ENCODE data around the gene TSNAXIP1. TPM values are rescaled to one million over a fixed set of nuclear protein-coding genes. Genes with fewer than 3 reads are reported as not detected.

TSNAXIP1 gene
- total and polyA plus RNA-seq, 2 experiments from 2014 or later: 0.97 to 2.4 TPM

DNA sequence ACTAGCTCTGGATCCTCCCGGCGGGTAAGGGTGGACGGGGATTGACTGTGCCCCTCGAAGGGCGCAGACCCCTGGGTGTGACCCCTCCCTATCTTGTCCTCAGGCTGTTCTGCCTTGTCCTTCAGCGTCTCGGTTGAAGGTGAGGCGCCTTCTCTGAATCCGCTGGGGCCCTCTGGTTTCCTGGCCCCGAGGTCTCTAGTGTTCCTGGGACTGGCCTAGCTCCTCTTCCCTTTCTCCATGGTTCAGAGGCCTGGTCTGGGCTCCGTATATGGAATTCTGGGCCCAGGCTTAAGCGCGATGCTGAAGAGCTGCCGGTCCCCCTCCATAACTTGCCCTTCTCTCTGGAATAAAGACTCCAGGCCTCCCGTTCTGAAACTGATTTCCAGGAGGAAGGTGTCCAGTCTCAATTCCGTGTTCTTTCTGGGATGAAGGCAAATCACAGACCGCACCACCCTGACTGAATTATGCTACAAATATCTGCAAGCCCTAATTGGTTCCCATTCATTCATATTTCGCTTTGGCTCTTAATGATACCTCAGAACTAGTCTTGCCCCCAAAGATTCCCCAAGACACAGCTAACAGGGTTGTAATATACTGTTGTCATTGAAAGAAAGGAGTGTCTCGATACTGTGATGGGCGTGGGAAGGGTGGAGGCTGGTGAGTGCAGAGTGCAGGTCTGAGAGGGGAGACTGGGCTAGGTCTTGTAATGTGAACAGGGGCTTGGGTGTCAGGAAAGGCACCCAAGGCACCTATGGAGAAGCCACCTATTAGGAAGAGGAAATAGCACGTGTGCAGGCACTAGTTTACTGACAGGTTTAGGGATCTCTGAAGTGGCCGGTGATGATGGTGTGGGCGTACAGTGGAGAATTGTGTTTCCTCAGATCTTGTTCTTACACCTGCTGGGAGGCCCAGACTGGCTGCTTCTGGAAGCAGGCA is 67.0 kb downstream of the TSNAXIP1 start (continued):
- TF ChIP-seq, protein P1, sequence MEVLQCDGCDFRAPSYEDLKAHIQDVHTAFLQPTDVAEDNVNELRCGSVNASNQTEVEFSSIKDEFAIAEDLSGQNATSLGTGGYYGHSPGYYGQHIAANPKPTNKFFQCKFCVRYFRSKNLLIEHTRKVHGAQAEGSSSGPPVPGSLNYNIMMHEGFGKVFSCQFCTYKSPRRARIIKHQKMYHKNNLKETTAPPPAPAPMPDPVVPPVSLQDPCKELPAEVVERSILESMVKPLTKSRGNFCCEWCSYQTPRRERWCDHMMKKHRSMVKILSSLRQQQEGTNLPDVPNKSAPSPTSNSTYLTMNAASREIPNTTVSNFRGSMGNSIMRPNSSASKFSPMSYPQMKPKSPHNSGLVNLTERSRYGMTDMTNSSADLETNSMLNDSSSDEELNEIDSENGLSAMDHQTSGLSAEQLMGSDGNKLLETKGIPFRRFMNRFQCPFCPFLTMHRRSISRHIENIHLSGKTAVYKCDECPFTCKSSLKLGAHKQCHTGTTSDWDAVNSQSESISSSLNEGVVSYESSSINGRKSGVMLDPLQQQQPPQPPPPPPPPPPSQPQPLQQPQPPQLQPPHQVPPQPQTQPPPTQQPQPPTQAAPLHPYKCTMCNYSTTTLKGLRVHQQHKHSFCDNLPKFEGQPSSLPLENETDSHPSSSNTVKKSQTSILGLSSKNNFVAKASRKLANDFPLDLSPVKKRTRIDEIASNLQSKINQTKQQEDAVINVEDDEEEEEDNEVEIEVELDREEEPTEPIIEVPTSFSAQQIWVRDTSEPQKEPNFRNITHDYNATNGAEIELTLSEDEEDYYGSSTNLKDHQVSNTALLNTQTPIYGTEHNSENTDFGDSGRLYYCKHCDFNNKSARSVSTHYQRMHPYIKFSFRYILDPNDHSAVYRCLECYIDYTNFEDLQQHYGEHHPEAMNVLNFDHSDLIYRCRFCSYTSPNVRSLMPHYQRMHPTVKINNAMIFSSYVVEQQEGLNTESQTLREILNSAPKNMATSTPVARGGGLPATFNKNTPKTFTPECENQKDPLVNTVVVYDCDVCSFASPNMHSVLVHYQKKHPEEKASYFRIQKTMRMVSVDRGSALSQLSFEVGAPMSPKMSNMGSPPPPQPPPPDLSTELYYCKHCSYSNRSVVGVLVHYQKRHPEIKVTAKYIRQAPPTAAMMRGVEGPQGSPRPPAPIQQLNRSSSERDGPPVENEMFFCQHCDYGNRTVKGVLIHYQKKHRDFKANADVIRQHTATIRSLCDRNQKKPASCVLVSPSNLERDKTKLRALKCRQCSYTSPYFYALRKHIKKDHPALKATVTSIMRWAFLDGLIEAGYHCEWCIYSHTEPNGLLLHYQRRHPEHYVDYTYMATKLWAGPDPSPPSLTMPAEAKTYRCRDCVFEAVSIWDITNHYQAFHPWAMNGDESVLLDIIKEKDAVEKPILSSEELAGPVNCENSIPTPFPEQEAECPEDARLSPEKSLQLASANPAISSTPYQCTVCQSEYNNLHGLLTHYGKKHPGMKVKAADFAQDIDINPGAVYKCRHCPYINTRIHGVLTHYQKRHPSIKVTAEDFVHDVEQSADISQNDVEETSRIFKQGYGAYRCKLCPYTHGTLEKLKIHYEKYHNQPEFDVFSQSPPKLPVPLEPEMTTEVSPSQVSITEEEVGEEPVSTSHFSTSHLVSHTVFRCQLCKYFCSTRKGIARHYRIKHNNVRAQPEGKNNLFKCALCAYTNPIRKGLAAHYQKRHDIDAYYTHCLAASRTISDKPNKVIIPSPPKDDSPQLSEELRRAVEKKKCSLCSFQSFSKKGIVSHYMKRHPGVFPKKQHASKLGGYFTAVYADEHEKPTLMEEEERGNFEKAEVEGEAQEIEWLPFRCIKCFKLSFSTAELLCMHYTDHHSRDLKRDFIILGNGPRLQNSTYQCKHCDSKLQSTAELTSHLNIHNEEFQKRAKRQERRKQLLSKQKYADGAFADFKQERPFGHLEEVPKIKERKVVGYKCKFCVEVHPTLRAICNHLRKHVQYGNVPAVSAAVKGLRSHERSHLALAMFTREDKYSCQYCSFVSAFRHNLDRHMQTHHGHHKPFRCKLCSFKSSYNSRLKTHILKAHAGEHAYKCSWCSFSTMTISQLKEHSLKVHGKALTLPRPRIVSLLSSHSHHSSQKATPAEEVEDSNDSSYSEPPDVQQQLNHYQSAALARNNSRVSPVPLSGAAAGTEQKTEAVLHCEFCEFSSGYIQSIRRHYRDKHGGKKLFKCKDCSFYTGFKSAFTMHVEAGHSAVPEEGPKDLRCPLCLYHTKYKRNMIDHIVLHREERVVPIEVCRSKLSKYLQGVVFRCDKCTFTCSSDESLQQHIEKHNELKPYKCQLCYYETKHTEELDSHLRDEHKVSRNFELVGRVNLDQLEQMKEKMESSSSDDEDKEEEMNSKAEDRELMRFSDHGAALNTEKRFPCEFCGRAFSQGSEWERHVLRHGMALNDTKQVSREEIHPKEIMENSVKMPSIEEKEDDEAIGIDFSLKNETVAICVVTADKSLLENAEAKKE (CRISPR knock-in tag; IDR thresholded peaks at IDR 0.05): no peak
- TF ChIP-seq ZNF114 (CRISPR knock-in tag; IDR thresholded peaks at IDR 0.05) (no peak), POLR2AphosphoS5 (IDR thresholded peaks at IDR 0.05; ENCODE audit: low read depth) (no peak), JUNB (IDR thresholded peaks at IDR 0.05; ENCODE audit: unreplicated experiment) (no peak), CREB1 (CRISPR knock-in tag; IDR thresholded peaks at IDR 0.05; ENCODE audit: low read depth) (no peak), NANOG (IDR thresholded peaks at IDR 0.05; ENCODE audit: borderline replicate concordance) (no peak), STAT1 (IDR thresholded peaks at IDR 0.05; ENCODE audit: unreplicated experiment) (no peak), EZH2 (IDR thresholded peaks at IDR 0.05; ENCODE audit: low read depth, unreplicated experiment) (no peak), EZH2phosphoT487 (IDR thresholded peaks at IDR 0.05; ENCODE audit: unreplicated experiment) (no peak)
- TF ChIP-seq, protein P2, sequence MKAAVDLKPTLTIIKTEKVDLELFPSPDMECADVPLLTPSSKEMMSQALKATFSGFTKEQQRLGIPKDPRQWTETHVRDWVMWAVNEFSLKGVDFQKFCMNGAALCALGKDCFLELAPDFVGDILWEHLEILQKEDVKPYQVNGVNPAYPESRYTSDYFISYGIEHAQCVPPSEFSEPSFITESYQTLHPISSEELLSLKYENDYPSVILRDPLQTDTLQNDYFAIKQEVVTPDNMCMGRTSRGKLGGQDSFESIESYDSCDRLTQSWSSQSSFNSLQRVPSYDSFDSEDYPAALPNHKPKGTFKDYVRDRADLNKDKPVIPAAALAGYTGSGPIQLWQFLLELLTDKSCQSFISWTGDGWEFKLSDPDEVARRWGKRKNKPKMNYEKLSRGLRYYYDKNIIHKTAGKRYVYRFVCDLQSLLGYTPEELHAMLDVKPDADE (IDR thresholded peaks at IDR 0.05): no peak
- TF ChIP-seq, protein P3, sequence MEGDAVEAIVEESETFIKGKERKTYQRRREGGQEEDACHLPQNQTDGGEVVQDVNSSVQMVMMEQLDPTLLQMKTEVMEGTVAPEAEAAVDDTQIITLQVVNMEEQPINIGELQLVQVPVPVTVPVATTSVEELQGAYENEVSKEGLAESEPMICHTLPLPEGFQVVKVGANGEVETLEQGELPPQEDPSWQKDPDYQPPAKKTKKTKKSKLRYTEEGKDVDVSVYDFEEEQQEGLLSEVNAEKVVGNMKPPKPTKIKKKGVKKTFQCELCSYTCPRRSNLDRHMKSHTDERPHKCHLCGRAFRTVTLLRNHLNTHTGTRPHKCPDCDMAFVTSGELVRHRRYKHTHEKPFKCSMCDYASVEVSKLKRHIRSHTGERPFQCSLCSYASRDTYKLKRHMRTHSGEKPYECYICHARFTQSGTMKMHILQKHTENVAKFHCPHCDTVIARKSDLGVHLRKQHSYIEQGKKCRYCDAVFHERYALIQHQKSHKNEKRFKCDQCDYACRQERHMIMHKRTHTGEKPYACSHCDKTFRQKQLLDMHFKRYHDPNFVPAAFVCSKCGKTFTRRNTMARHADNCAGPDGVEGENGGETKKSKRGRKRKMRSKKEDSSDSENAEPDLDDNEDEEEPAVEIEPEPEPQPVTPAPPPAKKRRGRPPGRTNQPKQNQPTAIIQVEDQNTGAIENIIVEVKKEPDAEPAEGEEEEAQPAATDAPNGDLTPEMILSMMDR (conservative IDR thresholded peaks at IDR 0.05; ENCODE audit: low read depth in 2 of 2): no peak

Measured in GM23338 (cell line).